WTC11 (cell line): Measurements from ENCODE around the gene INTS7. TPM values are rescaled to one million over a fixed set of nuclear protein-coding genes. Genes with fewer than 3 reads are reported as not detected.

Source experiments
- ATAC-seq: fragments of 200-7000 bp; cut with Tn5 transposase; 2 replicates; pipeline ENCODE4 v1.10.0; 2021; ENCODE audit warnings: mild to moderate bottlenecking, moderate library complexity
- CTCF ChIA-PET: fragments of 300-600 bp; sonication (Branson Sonifier 250); formaldehyde crosslinking; loops from one replicate; lab custom pipeline; 2021; ENCODE audit warnings: antibody characterized with exemption; lab: Charles Lee
- POLR2A ChIA-PET: fragments of 350-600 bp; sonication (Branson Sonifier 250); formaldehyde crosslinking; loops from one replicate; lab custom pipeline; 2021; ENCODE audit warnings: antibody characterized with exemption; lab: Charles Lee
- DNase-seq: peaks from one replicate; pipeline ENCODE4 v3.0.0; 2021; ENCODE audit warnings: low spot score
- H3K27ac Mint-ChIP-seq: 2 replicates; pipeline ENCODE4 v1.8.0; 2021; ENCODE audit warnings: mixed read lengths
- H3K27me3 Mint-ChIP-seq: 2 replicates; pipeline ENCODE4 v1.8.0; 2021; ENCODE audit warnings: low read depth, mild to moderate bottlenecking, moderate library complexity, mixed read lengths
- H3K36me3 Mint-ChIP-seq: 2 replicates; pipeline ENCODE4 v1.8.0; 2021; ENCODE audit warnings: mixed read lengths
- H3K4me1 Mint-ChIP-seq: 2 replicates; pipeline ENCODE4 v1.8.0; 2022; ENCODE audit warnings: mixed read lengths
- H3K4me3 Mint-ChIP-seq: 2 replicates; pipeline ENCODE4 v1.8.0; 2021; ENCODE audit warnings: mild to moderate bottlenecking, moderate library complexity, mixed read lengths
- H3K9me3 Mint-ChIP-seq: 2 replicates; pipeline ENCODE4 v1.8.0; 2021; ENCODE audit warnings: mixed read lengths
- ATF2 ChIP-seq: sonication (generic); formaldehyde crosslinking; IDR thresholded peaks from 2 replicates; pipeline ENCODE4 v1.8.1; 2022; ENCODE audit warnings: low read depth, missing genetic modification reagents, borderline replicate concordance
- CBFB ChIP-seq: sonication (generic); formaldehyde crosslinking; IDR thresholded peaks from 2 replicates; pipeline ENCODE4 v1.8.1; 2022; ENCODE audit warnings: mild to moderate bottlenecking, low read depth, missing genetic modification reagents
- ELF4 ChIP-seq: sonication (generic); formaldehyde crosslinking; IDR thresholded peaks from 2 replicates; pipeline ENCODE4 v1.8.1; 2022; ENCODE audit warnings: low read depth, mild to moderate bottlenecking, moderate library complexity, missing genetic modification reagents
- EMX1 ChIP-seq: fragments of 250-450 bp; sonication (Bioruptor Pico); IDR thresholded peaks from 2 replicates; pipeline ENCODE4 v1.8.0; 2021; ENCODE audit warnings: mild to moderate bottlenecking
- FOXK1 ChIP-seq: sonication (generic); formaldehyde crosslinking; IDR thresholded peaks from 2 replicates; pipeline ENCODE4 v1.8.0; 2022; ENCODE audit warnings: mild to moderate bottlenecking, moderate library complexity, missing genetic modification reagents
- JUN ChIP-seq: sonication (generic); formaldehyde crosslinking; IDR thresholded peaks from 2 replicates; pipeline ENCODE4 v1.8.0; 2023; ENCODE audit warnings: mild to moderate bottlenecking, missing genetic modification reagents
- NFATC4 ChIP-seq: fragments of 250-450 bp; sonication (Bioruptor Pico); IDR thresholded peaks from 2 replicates; pipeline ENCODE4 v1.9.0; 2021; ENCODE audit warnings: mild to moderate bottlenecking
- NFYB ChIP-seq: sonication (generic); formaldehyde crosslinking; conservative IDR thresholded peaks from 2 replicates; pipeline ENCODE4 v1.8.0; 2022; ENCODE audit warnings: low read depth, missing genetic modification reagents
- NR3C1 ChIP-seq: sonication (generic); formaldehyde crosslinking; conservative IDR thresholded peaks from 2 replicates; pipeline ENCODE4 v1.8.1; 2023; ENCODE audit warnings: low read depth, mild to moderate bottlenecking, missing genetic modification reagents
- OVOL2 ChIP-seq: fragments of 250-450 bp; sonication (Bioruptor Pico); IDR thresholded peaks from 2 replicates; pipeline ENCODE4 v1.9.0; 2021; ENCODE audit warnings: mild to moderate bottlenecking, borderline replicate concordance
- PRRX2 ChIP-seq: fragments of 250-450 bp; sonication (Bioruptor Pico); IDR thresholded peaks from 2 replicates; pipeline ENCODE4 v1.8.0; 2021; ENCODE audit warnings: mild to moderate bottlenecking
- RELA ChIP-seq: sonication (generic); formaldehyde crosslinking; IDR thresholded peaks from 2 replicates; pipeline ENCODE4 v1.8.1; 2022; ENCODE audit warnings: missing genetic modification reagents, mild to moderate bottlenecking, borderline replicate concordance
- RORB ChIP-seq: fragments of 250-450 bp; sonication (Bioruptor Pico); IDR thresholded peaks from 2 replicates; pipeline ENCODE4 v1.9.0; 2021; ENCODE audit warnings: mild to moderate bottlenecking
- SOX15 ChIP-seq: fragments of 250-450 bp; sonication (Bioruptor Pico); IDR thresholded peaks from 2 replicates; pipeline ENCODE4 v1.9.0; 2021; ENCODE audit warnings: mild to moderate bottlenecking
- SP1 ChIP-seq: sonication (generic); formaldehyde crosslinking; conservative IDR thresholded peaks from 2 replicates; pipeline ENCODE4 v1.8.1; 2022; ENCODE audit warnings: missing genetic modification reagents
- ZNF121 ChIP-seq: sonication (generic); formaldehyde crosslinking; IDR thresholded peaks from 2 replicates; pipeline ENCODE4 v1.8.0; 2023; ENCODE audit warnings: missing genetic modification reagents
- ZNF263 ChIP-seq: sonication (generic); formaldehyde crosslinking; IDR thresholded peaks from 2 replicates; pipeline ENCODE4 v1.8.1; 2022; ENCODE audit warnings: low read depth, mild to moderate bottlenecking, moderate library complexity, missing genetic modification reagents
- ZNF396 ChIP-seq: fragments of 250-450 bp; sonication (Bioruptor Pico); IDR thresholded peaks from 2 replicates; pipeline ENCODE4 v1.8.0; 2021; ENCODE audit warnings: mild to moderate bottlenecking, moderate library complexity, borderline replicate concordance
- ZNF423 ChIP-seq: fragments of 250-450 bp; sonication (Bioruptor Pico); IDR thresholded peaks from 2 replicates; pipeline ENCODE4 v2.1.2; 2022; ENCODE audit warnings: mild to moderate bottlenecking, moderate library complexity
- total RNA-seq: library from RNA; stranded (reverse); gene quantifications from 3 replicates; pipeline ENCODE4 v1.2.3, GENCODE V29; 2021
- TF ChIP-seq, protein P1 (sequence below): sonication (generic); formaldehyde crosslinking; IDR thresholded peaks from 2 replicates; pipeline ENCODE4 v1.8.0; 2022; ENCODE audit warnings: mild to moderate bottlenecking, missing genetic modification reagents
- TF ChIP-seq, protein P2 (sequence below): fragments of 250-450 bp; sonication (Bioruptor Pico); IDR thresholded peaks from 2 replicates; pipeline ENCODE4 v1.8.0; 2021; ENCODE audit warnings: mild to moderate bottlenecking
- TF ChIP-seq, protein P3 (sequence below): sonication (generic); formaldehyde crosslinking; IDR thresholded peaks from 2 replicates; pipeline ENCODE4 v1.8.1; 2023; ENCODE audit warnings: mild to moderate bottlenecking, missing genetic modification reagents
- TF ChIP-seq, protein P4 (sequence below): fragments of 250-450 bp; sonication (Bioruptor Pico); IDR thresholded peaks from 2 replicates; pipeline ENCODE4 v1.9.0; 2021; ENCODE audit warnings: mild to moderate bottlenecking
- TF ChIP-seq, protein P5 (sequence below): sonication (generic); formaldehyde crosslinking; IDR thresholded peaks from 2 replicates; pipeline ENCODE4 v1.8.1; 2023; ENCODE audit warnings: mild to moderate bottlenecking, missing genetic modification reagents, borderline replicate concordance

The INTS7 gene
- total RNA-seq, 1 experiment from 2014 or later = 17.2 TPM

GRCh38 chr1:212060632-212061472 lies 25.5 kb upstream of the INTS7 start:
- Mint-ChIP-seq H3K27ac (no peak overlapping the region), H3K4me1 (no peaks in the 10 kb centered on the region), H3K27me3 (no peaks in the 10 kb centered on the region), H3K4me3 (no peak overlapping the region), H3K36me3 (peaks cover 52% of the 10 kb centered on the region), H3K9me3 (peaks cover 29% of the 10 kb centered on the region)
- ATAC-seq (no peak), DNase-seq (no peak)
- TF ChIP-seq, protein P1, sequence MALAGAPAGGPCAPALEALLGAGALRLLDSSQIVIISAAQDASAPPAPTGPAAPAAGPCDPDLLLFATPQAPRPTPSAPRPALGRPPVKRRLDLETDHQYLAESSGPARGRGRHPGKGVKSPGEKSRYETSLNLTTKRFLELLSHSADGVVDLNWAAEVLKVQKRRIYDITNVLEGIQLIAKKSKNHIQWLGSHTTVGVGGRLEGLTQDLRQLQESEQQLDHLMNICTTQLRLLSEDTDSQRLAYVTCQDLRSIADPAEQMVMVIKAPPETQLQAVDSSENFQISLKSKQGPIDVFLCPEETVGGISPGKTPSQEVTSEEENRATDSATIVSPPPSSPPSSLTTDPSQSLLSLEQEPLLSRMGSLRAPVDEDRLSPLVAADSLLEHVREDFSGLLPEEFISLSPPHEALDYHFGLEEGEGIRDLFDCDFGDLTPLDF (CRISPR knock-in tag) = no peak
- TF ChIP-seq FOXK1 (CRISPR knock-in tag) = no peak
- no peak for TF ChIP-seq PRRX2 (CRISPR knock-in tag)
- no peak for TF ChIP-seq ZNF396 (CRISPR knock-in tag)
- no peak for TF ChIP-seq SOX15 (CRISPR knock-in tag)
- TF ChIP-seq NR3C1 (CRISPR knock-in tag) = no peak
- TF ChIP-seq ZNF263 (CRISPR knock-in tag) = no peak
- TF ChIP-seq, protein P2, sequence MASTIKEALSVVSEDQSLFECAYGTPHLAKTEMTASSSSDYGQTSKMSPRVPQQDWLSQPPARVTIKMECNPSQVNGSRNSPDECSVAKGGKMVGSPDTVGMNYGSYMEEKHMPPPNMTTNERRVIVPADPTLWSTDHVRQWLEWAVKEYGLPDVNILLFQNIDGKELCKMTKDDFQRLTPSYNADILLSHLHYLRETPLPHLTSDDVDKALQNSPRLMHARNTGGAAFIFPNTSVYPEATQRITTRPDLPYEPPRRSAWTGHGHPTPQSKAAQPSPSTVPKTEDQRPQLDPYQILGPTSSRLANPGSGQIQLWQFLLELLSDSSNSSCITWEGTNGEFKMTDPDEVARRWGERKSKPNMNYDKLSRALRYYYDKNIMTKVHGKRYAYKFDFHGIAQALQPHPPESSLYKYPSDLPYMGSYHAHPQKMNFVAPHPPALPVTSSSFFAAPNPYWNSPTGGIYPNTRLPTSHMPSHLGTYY (CRISPR knock-in tag) = no peak
- no peak for TF ChIP-seq EMX1 (CRISPR knock-in tag)
- TF ChIP-seq, protein P3, sequence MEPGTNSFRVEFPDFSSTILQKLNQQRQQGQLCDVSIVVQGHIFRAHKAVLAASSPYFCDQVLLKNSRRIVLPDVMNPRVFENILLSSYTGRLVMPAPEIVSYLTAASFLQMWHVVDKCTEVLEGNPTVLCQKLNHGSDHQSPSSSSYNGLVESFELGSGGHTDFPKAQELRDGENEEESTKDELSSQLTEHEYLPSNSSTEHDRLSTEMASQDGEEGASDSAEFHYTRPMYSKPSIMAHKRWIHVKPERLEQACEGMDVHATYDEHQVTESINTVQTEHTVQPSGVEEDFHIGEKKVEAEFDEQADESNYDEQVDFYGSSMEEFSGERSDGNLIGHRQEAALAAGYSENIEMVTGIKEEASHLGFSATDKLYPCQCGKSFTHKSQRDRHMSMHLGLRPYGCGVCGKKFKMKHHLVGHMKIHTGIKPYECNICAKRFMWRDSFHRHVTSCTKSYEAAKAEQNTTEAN (CRISPR knock-in tag) = no peak
- TF ChIP-seq JUN (CRISPR knock-in tag) = no peak
- TF ChIP-seq ZNF423 (CRISPR knock-in tag) = no peak
- no peak for TF ChIP-seq ELF4 (CRISPR knock-in tag)
- POLR2A ChIA-PET = no interaction called here
- CTCF ChIA-PET = interaction anchor here (0.7 kb wide), 1 partner anchor 53 kb away, joined by 3 read pairs; no protein-coding TSS in a partner anchor

GRCh38 chr1:212055333-212055732 lies 20.0 kb upstream of the INTS7 start:
- no peaks in the 10 kb centered on the region for H3K27me3 Mint-ChIP-seq
- CTCF ChIA-PET = interaction anchor here (1.4 kb wide), 1 partner anchor 20 kb away, joined by 5 read pairs; the partner anchor contains the start of genes DTL and INTS7
- POLR2A ChIA-PET = no interaction called here
- H3K4me3 Mint-ChIP-seq = no peak overlapping the region
- H3K4me1 Mint-ChIP-seq = no peaks in the 10 kb centered on the region
- H3K9me3 Mint-ChIP-seq = peaks cover 29% of the 10 kb centered on the region
- DNase-seq (no peak), ATAC-seq (no peak)
- H3K36me3 Mint-ChIP-seq = peaks cover 87% of the 10 kb centered on the region
- H3K27ac Mint-ChIP-seq = no peak overlapping the region
- TF ChIP-seq NFATC4 (CRISPR knock-in tag) (no peak), RORB (no peak), ATF2 (CRISPR knock-in tag) (no peak), ZNF263 (CRISPR knock-in tag) (no peak), OVOL2 (no peak), NFYB (CRISPR knock-in tag) (no peak), RELA (CRISPR knock-in tag) (no peak), SP1 (CRISPR knock-in tag) (no peak), CBFB (no peak), ZNF121 (CRISPR knock-in tag) (no peak), EMX1 (CRISPR knock-in tag) (no peak), NR3C1 (CRISPR knock-in tag) (no peak)
- TF ChIP-seq, protein P4, sequence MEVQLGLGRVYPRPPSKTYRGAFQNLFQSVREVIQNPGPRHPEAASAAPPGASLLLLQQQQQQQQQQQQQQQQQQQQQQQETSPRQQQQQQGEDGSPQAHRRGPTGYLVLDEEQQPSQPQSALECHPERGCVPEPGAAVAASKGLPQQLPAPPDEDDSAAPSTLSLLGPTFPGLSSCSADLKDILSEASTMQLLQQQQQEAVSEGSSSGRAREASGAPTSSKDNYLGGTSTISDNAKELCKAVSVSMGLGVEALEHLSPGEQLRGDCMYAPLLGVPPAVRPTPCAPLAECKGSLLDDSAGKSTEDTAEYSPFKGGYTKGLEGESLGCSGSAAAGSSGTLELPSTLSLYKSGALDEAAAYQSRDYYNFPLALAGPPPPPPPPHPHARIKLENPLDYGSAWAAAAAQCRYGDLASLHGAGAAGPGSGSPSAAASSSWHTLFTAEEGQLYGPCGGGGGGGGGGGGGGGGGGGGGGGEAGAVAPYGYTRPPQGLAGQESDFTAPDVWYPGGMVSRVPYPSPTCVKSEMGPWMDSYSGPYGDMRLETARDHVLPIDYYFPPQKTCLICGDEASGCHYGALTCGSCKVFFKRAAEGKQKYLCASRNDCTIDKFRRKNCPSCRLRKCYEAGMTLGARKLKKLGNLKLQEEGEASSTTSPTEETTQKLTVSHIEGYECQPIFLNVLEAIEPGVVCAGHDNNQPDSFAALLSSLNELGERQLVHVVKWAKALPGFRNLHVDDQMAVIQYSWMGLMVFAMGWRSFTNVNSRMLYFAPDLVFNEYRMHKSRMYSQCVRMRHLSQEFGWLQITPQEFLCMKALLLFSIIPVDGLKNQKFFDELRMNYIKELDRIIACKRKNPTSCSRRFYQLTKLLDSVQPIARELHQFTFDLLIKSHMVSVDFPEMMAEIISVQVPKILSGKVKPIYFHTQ (CRISPR knock-in tag) = no peak
- TF ChIP-seq, protein P5, sequence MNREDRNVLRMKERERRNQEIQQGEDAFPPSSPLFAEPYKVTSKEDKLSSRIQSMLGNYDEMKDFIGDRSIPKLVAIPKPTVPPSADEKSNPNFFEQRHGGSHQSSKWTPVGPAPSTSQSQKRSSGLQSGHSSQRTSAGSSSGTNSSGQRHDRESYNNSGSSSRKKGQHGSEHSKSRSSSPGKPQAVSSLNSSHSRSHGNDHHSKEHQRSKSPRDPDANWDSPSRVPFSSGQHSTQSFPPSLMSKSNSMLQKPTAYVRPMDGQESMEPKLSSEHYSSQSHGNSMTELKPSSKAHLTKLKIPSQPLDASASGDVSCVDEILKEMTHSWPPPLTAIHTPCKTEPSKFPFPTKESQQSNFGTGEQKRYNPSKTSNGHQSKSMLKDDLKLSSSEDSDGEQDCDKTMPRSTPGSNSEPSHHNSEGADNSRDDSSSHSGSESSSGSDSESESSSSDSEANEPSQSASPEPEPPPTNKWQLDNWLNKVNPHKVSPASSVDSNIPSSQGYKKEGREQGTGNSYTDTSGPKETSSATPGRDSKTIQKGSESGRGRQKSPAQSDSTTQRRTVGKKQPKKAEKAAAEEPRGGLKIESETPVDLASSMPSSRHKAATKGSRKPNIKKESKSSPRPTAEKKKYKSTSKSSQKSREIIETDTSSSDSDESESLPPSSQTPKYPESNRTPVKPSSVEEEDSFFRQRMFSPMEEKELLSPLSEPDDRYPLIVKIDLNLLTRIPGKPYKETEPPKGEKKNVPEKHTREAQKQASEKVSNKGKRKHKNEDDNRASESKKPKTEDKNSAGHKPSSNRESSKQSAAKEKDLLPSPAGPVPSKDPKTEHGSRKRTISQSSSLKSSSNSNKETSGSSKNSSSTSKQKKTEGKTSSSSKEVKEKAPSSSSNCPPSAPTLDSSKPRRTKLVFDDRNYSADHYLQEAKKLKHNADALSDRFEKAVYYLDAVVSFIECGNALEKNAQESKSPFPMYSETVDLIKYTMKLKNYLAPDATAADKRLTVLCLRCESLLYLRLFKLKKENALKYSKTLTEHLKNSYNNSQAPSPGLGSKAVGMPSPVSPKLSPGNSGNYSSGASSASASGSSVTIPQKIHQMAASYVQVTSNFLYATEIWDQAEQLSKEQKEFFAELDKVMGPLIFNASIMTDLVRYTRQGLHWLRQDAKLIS (CRISPR knock-in tag) = no peak
